Hepatocyte (in vitro differentiated cells): ENCODE data around the gene CDA.

ENCODE experiments used
- EZH2 ChIP-seq: fragments of 200-600 bp; sonication (generic); IDR thresholded peaks from 2 replicates; pipeline ENCODE4 v1.6.1; 2016; ENCODE audit warnings: antibody characterized with exemption, mild to moderate bottlenecking, borderline replicate concordance
- TF ChIP-seq, protein P1 (sequence below): fragments of 200-600 bp; sonication (generic); IDR thresholded peaks from 2 replicates; pipeline ENCODE4 v1.5.1; 2016; ENCODE audit warnings: antibody characterized with exemption, mild to moderate bottlenecking; ENCODE audit not compliant: poor library complexity

DNA sequence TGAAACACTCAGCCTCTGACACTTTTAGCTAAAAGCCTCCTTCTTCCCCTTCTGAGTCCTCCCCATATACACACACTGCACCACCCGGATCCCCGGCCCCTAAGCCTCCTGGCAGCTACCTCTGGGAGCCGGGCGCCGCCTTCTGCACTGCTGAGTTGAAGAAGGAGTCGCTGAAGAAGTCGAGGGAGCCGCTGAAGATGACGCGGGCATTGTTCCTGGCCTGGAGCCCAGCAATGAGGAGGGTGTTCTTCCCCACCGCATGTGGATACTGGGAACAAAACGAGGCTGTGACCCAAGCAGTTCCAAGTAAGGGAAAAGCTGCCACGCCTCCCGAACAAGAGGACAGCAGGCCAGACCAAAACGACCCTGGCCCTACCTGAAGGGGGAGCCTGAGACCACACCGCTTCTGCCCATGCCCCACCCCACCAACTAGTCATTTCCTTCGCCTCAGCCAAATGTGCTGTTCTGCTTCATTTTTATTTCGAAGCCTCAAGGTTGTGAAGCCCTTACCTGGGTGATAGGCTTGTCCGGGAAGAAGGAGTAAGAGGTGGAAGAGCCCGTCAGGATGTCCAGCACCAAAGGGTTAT, 65.3 kb downstream of the CDA start:
- TF ChIP-seq, protein P1, sequence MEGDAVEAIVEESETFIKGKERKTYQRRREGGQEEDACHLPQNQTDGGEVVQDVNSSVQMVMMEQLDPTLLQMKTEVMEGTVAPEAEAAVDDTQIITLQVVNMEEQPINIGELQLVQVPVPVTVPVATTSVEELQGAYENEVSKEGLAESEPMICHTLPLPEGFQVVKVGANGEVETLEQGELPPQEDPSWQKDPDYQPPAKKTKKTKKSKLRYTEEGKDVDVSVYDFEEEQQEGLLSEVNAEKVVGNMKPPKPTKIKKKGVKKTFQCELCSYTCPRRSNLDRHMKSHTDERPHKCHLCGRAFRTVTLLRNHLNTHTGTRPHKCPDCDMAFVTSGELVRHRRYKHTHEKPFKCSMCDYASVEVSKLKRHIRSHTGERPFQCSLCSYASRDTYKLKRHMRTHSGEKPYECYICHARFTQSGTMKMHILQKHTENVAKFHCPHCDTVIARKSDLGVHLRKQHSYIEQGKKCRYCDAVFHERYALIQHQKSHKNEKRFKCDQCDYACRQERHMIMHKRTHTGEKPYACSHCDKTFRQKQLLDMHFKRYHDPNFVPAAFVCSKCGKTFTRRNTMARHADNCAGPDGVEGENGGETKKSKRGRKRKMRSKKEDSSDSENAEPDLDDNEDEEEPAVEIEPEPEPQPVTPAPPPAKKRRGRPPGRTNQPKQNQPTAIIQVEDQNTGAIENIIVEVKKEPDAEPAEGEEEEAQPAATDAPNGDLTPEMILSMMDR, result no peak
- no peak for TF ChIP-seq EZH2
